GM13977 (cell line): ENCODE data around the gene ANXA2R.
"Not testable (repeated sequence)": the region's sequence is repeated elsewhere in the genome, so short reads cannot be mapped to it uniquely, and the experiment has no call there.

Source experiments
- DNase-seq: peaks from one replicate; pipeline ENCODE4 v3.0.0; 2012; ENCODE audit warnings: low spot score
- CTCF ChIP-seq: IDR thresholded peaks from 2 replicates; pipeline ENCODE4 v1.5.1; 2012; ENCODE audit warnings: mild to moderate bottlenecking, control low read depth; ENCODE audit not compliant: insufficient read depth; ENCODE audit errors: extremely low read depth, missing control alignments
- in situ Hi-C: fragments of 300-500 bp; cut with MboI; formaldehyde crosslinking; loops from one replicate; pipeline ENCODE4 v1.12.0; 2022; ENCODE audit warnings: low sequenced_read_pairs, low pct_unique_long_range_greater_than_20kb, mixed read lengths, inconsistent platforms; ENCODE audit not compliant: unreplicated experiment

The ANXA2R gene

GRCh38 chr5:43040287-43041098 is at the start of gene ANXA2R:
TSS of gene ANXA2R (minus strand) at chr5:43040319. CDS start at chr5:43040046, 273 bp downstream.
- peak; percentile 57 for DNase-seq
- in situ Hi-C loops = no loop called here

GRCh38 chr5:43086118-43086908 is 46.2 kb upstream of the ANXA2R start:
- DNase-seq, in situ Hi-C loops: not testable (repeated sequence)

More at GRCh38 chr5:43040287-43041098, at the start of gene ANXA2R:
- TF ChIP-seq CTCF = peak; percentile 90

GRCh38 chr5:43085453-43085852 is 45.3 kb upstream of the ANXA2R start:
- in situ Hi-C loops = no loop called here
- DNase-seq = no peak
- no peak for TF ChIP-seq CTCF

GRCh38 chr5:43084468-43084867 is 44.3 kb upstream of the ANXA2R start:
- DNase-seq, in situ Hi-C loops: not testable (repeated sequence)

- DNase-seq, in situ Hi-C loops: not testable (repeated sequence)
Observed at GRCh38 chr5:43081345-43081744, 41.2 kb upstream of the ANXA2R start.

- no peak for DNase-seq
- in situ Hi-C loops = no loop called here
- TF ChIP-seq CTCF = no peak
Observed at GRCh38 chr5:43078956-43079355, 38.8 kb upstream of the ANXA2R start.

GRCh38 chr5:43077446-43078191 is 37.5 kb upstream of the ANXA2R start:
- DNase-seq, in situ Hi-C loops: not testable (repeated sequence)

GRCh38 chr5:43075319-43076293 is 35.5 kb upstream of the ANXA2R start:
- in situ Hi-C loops = no loop called here
- DNase-seq = no peak
- no peak for TF ChIP-seq CTCF
